NT2/D1 (cell line): ENCODE measurements around the gene SCN1B.

Experiments
- DNase-seq: peaks from one replicate; pipeline ENCODE4 v3.0.0-alpha.2; 2011; ENCODE audit warnings: low read depth, low spot score
- H3K27me3 ChIP-seq: 2 replicates; pipeline ENCODE4 v1.6.0; 2011; ENCODE audit warnings: mild to moderate bottlenecking; ENCODE audit not compliant: insufficient read length, insufficient read depth
- H3K36me3 ChIP-seq: 2 replicates; pipeline ENCODE4 v1.6.1; 2011; ENCODE audit warnings: mild to moderate bottlenecking, low read length, mixed read lengths; ENCODE audit not compliant: insufficient read depth, insufficient read length
- H3K4me1 ChIP-seq: 2 replicates; pipeline ENCODE4 v1.5.1; 2011; ENCODE audit not compliant: insufficient read depth, insufficient read length
- H3K4me3 ChIP-seq: 2 replicates; pipeline ENCODE4 v1.5.1; 2011; ENCODE audit warnings: low read depth; ENCODE audit not compliant: insufficient read length
- H3K9ac ChIP-seq: 2 replicates; pipeline ENCODE4 v1.6.0; 2011; ENCODE audit warnings: low read depth; ENCODE audit not compliant: insufficient read length
- H3K9me3 ChIP-seq: 2 replicates; pipeline ENCODE4 v1.5.1; 2011; ENCODE audit warnings: mild to moderate bottlenecking, low read length; ENCODE audit not compliant: insufficient read depth
- SUZ12 ChIP-seq: IDR thresholded peaks from 2 replicates; pipeline ENCODE4 v1.6.1; 2011; ENCODE audit not compliant: insufficient read length, insufficient read depth; ENCODE audit errors: extremely low read depth
- YY1 ChIP-seq: IDR thresholded peaks from 2 replicates; pipeline ENCODE4 v1.6.1; 2011; ENCODE audit not compliant: insufficient read length, insufficient read depth
- ZNF274 ChIP-seq: IDR thresholded peaks from 2 replicates; pipeline ENCODE4 v1.6.1; 2011; ENCODE audit warnings: mild to moderate bottlenecking, low read depth, low read length

SCN1B gene

DNA sequence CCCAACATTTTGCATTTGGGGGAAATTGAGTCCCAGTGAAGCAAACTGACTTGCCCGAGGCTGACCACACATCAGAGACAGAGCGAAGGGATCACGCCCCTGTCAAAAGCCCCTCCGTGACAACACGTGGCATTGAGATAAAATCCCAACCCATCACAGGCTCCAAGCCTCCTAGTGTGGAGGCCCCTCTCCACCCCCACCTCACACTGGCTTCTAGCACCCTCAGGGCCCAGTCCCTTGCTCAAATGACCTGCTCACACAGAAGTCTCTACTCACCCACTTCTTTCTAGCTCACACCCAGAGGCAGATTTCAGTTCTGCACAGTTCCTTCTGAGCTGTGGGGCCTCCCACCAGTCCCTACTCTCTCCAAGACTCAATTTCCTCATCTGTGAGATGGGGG lies 21.5 kb downstream of the SCN1B start:
- peaks cover 7% of the 10 kb centered on the region for H3K4me1 ChIP-seq
- TF ChIP-seq ZNF274 = no peak
- no peak for TF ChIP-seq SUZ12
- TF ChIP-seq YY1 = no peak
- no peaks in the 10 kb centered on the region for H3K27me3 ChIP-seq
- no peak overlapping the region for H3K4me3 ChIP-seq
- no peaks in the 10 kb centered on the region for H3K36me3 ChIP-seq
- no peak for DNase-seq
- no peak overlapping the region for H3K9ac ChIP-seq
- H3K9me3 ChIP-seq = no peaks in the 10 kb centered on the region

DNA sequence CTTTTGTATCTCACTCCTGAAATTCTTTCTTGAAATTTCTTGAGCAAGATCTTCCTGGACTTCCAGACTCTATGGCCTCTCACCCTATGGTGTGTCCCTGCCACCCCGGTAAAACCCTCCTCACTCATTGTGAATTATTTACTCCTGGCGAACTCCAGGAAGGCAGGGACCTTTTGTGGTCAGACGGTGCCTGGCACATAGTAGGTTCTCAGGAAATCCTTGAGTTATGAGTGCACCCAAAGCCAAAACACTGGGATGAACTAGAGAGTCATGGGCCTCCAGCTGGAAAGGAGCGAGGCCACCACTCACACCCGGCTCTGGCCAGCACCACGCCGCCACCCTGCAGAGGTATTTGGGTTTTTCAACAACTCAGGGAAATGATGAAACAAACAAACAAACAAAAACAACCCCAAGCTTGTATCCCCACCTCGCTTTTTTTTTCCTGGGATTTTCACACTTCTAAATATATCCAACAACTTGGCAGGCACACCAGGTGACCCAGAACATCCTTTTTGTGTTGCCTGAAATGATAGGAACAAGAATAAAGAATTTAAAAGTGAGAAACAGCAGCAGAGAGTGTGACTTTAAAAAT lies 22.4 kb downstream of the SCN1B start:
- peaks cover 7% of the 10 kb centered on the region for H3K4me1 ChIP-seq
- no peaks in the 10 kb centered on the region for H3K36me3 ChIP-seq
- H3K4me3 ChIP-seq = no peak overlapping the region
- DNase-seq = no peak
- no peak overlapping the region for H3K9ac ChIP-seq
- TF ChIP-seq YY1 (no peak), ZNF274 (no peak), SUZ12 (no peak)
- H3K9me3 ChIP-seq = no peaks in the 10 kb centered on the region
- no peaks in the 10 kb centered on the region for H3K27me3 ChIP-seq

DNA sequence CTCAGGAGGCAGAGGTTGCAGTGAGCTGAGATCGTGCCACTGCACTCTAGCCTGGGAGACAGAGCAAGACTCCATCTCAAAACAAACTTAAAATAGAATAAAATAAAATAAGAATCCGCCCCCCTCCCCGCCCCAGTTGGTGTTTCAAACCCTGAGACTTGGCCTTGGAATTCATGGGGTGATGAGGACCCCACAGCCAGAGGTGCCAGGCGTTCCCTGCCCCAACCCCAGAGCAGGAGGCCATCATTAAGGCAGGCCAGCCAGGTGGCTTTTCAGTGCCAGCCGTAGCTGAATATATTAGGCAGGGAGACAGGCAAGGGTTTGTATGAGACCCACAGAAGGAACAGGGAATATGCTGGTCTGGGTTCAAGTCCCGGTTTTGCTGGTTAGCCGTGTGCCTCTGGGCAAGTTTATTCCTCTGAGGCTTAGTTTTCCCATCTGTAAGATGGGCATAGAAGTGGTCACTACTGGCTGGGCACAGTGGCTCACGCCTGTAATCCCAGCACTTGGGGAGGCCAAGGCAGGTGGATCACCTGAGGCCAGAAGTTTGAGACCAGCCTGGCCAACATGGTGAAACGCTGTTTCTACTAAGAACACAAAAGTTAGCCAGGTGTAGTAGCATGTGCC lies 23.5 kb downstream of the SCN1B start:
- no peaks in the 10 kb centered on the region for H3K36me3 ChIP-seq
- TF ChIP-seq YY1 (no peak), ZNF274 (no peak)
- H3K4me1 ChIP-seq = peaks cover 7% of the 10 kb centered on the region
- no peak for DNase-seq
- no peak overlapping the region for H3K4me3 ChIP-seq
- no peak overlapping the region for H3K9ac ChIP-seq
- H3K9me3 ChIP-seq = no peaks in the 10 kb centered on the region
- H3K27me3 ChIP-seq = no peaks in the 10 kb centered on the region

DNA sequence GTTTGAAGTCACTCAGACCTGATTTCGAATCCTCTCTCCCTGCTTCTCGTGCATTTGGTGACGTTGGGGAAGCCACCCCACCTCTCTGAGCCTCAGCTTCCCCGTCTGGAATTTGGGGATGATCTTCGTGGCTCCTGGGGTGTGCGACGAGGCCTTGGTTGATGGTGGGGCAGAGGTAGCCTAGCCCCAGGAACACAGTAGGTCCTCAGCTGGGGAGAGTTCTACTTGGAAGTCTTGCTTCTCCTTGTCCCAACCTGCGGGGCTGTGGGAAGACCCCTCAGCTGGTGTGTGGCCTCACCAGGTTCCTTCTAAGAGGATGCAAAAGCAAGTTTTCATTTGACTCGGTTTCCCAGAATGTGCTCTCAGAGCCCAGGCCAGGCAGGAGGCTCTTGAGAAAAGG lies 24.4 kb downstream of the SCN1B start:
- Histone ChIP-seq H3K36me3 (no peaks in the 10 kb centered on the region), H3K9ac (no peak overlapping the region), H3K4me1 (no peaks in the 10 kb centered on the region), H3K27me3 (no peaks in the 10 kb centered on the region), H3K9me3 (no peaks in the 10 kb centered on the region), H3K4me3 (no peak overlapping the region)
- DNase-seq = no peak
- no peak for TF ChIP-seq ZNF274
- TF ChIP-seq SUZ12 = no peak
- TF ChIP-seq YY1 = no peak

DNA sequence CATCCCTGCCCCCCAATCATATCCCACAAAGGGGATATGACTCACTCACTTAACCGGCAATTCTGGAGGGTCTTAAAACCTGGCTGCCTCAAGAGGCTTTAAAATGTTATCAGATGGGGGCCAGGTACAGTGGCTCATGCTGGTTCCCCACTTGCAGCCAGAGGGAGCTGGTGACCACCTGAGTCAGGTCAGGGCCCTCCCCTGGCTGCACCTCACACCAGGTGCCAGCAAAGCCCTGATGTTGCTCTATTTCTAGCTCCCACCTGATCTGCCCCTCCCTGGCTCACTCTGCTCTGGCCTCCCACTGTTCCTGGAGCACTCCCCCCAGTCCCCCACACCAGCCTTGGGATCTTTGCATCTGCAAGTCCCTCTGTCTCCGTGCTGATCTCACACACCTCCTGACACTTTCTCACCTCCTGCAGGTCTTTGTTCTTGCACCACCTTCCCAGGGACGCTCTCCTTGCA lies 25.5 kb downstream of the SCN1B start:
- peak; percentile 46 for DNase-seq
- Histone ChIP-seq H3K9me3 (no peaks in the 10 kb centered on the region), H3K9ac (no peak overlapping the region), H3K4me3 (no peak overlapping the region), H3K36me3 (no peaks in the 10 kb centered on the region), H3K4me1 (no peaks in the 10 kb centered on the region), H3K27me3 (no peaks in the 10 kb centered on the region)
- no peak for TF ChIP-seq YY1

DNA sequence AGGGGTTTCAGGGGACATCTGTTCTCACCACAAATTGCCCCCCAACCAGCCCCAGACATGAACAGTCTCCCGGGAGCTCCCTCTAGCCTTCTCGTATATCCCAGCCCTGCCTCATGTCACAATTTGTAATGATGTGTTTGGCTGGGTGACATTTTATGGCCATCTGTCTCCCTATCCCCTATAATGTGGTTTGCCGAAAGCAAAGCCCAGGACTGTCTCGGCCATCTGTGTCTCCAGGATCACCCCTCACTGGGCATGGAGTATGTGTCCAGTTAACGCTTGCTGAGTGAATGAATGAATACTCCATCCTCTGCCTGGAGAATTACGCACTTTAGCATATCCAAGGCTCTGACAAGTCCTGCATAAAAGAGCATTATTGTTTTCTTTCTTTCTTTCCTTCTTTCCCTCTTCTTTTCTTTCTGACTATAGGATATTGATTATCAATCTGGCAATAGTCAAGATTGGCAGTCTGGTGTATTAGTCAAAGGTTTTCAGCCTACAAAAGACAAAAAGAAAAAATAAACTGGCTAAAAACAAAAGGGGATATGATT lies 26.3 kb downstream of the SCN1B start:
- no peak for DNase-seq
- Histone ChIP-seq H3K4me1 (no peaks in the 10 kb centered on the region), H3K4me3 (no peak overlapping the region), H3K9ac (no peak overlapping the region), H3K9me3 (no peaks in the 10 kb centered on the region), H3K27me3 (no peaks in the 10 kb centered on the region), H3K36me3 (no peaks in the 10 kb centered on the region)
- no peak for TF ChIP-seq SUZ12
- TF ChIP-seq YY1 = no peak
- no peak for TF ChIP-seq ZNF274

DNA sequence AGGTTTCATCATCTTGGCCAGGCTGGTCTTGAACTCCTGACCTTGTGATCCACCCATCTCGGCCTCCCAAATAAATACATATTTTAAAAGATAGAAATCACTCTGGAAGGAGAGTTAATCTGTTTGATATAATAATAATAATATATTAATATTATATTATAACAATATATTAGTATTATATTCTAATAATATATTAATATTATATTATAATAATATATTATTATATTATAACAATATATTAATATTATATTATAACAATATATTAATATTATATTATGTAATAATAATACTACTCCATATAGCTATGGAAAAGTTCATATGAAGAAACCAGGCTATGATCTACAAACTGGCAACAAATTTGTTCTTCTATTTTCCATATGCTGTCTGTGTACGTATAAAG lies 28.1 kb downstream of the SCN1B start:
- Histone ChIP-seq H3K4me3 (no peak overlapping the region), H3K36me3 (no peaks in the 10 kb centered on the region), H3K9ac (no peak overlapping the region), H3K27me3 (no peaks in the 10 kb centered on the region), H3K9me3 (no peaks in the 10 kb centered on the region), H3K4me1 (no peaks in the 10 kb centered on the region)
- no peak for DNase-seq
- TF ChIP-seq SUZ12 (no peak), ZNF274 (no peak)
